Hepatocyte (in vitro differentiated cells): Measurements from ENCODE around the gene VRK1. TPM values are rescaled to one million over a fixed set of nuclear protein-coding genes. Genes with fewer than 3 reads are reported as not detected.

Experiments
- DNase-seq: peaks from one replicate; pipeline ENCODE4 v3.0.0-alpha.2; 2016; ENCODE audit warnings: low spot score
- H2AFZ ChIP-seq: fragments of 200-600 bp; sonication (generic); 2 replicates; pipeline ENCODE4 v1.6.0; 2016; ENCODE audit warnings: antibody characterized with exemption, mild to moderate bottlenecking
- H3K27ac ChIP-seq: fragments of 200-600 bp; sonication (generic); 2 replicates; pipeline ENCODE4 v1.5.1; 2016; ENCODE audit warnings: mild to moderate bottlenecking
- H3K27me3 ChIP-seq: fragments of 200-600 bp; sonication (generic); 2 replicates; pipeline ENCODE4 v1.6.1; 2016
- H3K36me3 ChIP-seq: fragments of 200-600 bp; sonication (generic); replicated peaks from 2 replicates; pipeline ENCODE4 v1.5.1; 2016; ENCODE audit warnings: low read depth; ENCODE audit not compliant: insufficient read depth
- H3K4me1 ChIP-seq: fragments of 200-600 bp; sonication (generic); 2 replicates; pipeline ENCODE4 v1.5.1; 2016; ENCODE audit warnings: mild to moderate bottlenecking, moderate library complexity; ENCODE audit not compliant: insufficient read depth
- H3K4me2 ChIP-seq: fragments of 200-600 bp; sonication (generic); 2 replicates; pipeline ENCODE4 v1.6.0; 2016
- H3K4me3 ChIP-seq: fragments of 200-600 bp; sonication (generic); 2 replicates; pipeline ENCODE4 v1.5.1; 2016; ENCODE audit warnings: mild to moderate bottlenecking
- H3K79me2 ChIP-seq: fragments of 200-600 bp; sonication (generic); 2 replicates; pipeline ENCODE4 v1.6.0; 2017; ENCODE audit warnings: mild to moderate bottlenecking
- H3K9me2 ChIP-seq: fragments of 200-600 bp; sonication (generic); replicated peaks from 2 replicates; pipeline ENCODE4 v1.6.0; 2017; ENCODE audit warnings: mild to moderate bottlenecking; ENCODE audit not compliant: insufficient read depth
- H3K9me3 ChIP-seq: fragments of 200-600 bp; sonication (generic); 2 replicates; pipeline ENCODE4 v1.5.1; 2016; ENCODE audit warnings: low read depth, mild to moderate bottlenecking
- H4K20me1 ChIP-seq: fragments of 200-600 bp; sonication (generic); 2 replicates; pipeline ENCODE4 v1.6.0; 2016; ENCODE audit warnings: mild to moderate bottlenecking; ENCODE audit not compliant: insufficient read depth, poor library complexity, severe bottlenecking
- EZH2 ChIP-seq: fragments of 200-600 bp; sonication (generic); IDR thresholded peaks from 2 replicates; pipeline ENCODE4 v1.6.1; 2016; ENCODE audit warnings: antibody characterized with exemption, mild to moderate bottlenecking, borderline replicate concordance
- EZH2phosphoT487 ChIP-seq: fragments of 200-600 bp; sonication (generic); IDR thresholded peaks from one replicate; pipeline ENCODE4 v1.6.1; 2018; ENCODE audit warnings: antibody characterized with exemption, mild to moderate bottlenecking, low read depth, moderate library complexity; ENCODE audit not compliant: unreplicated experiment, severe bottlenecking
- WGBS: methylation state at CpG from one replicate; pipeline ENCODE4 v1.1.6; 2016; ENCODE audit warnings: low lambda C conversion rate; ENCODE audit errors: missing lambda C conversion rate; 5-methylcytosine and 5-hydroxymethylcytosine counted together
- polyA plus RNA-seq: library from polyadenylated mRNA; unstranded; fragments of >200 nt; fragmentation: Nextera tagmentation; extraction: Ambion mirVana; gene quantifications from 2 replicates; pipeline ENCODE4 v1.2.1, GENCODE V29; 2016
- total RNA-seq: library from RNA; depleted of rRNA; stranded (reverse); fragments of >200 nt; gene quantifications from 2 replicates; pipeline ENCODE4 v1.2.3, GENCODE V29; 2014
- TF ChIP-seq, protein P1 (sequence below): fragments of 200-600 bp; sonication (generic); IDR thresholded peaks from 2 replicates; pipeline ENCODE4 v1.5.1; 2016; ENCODE audit warnings: antibody characterized with exemption, mild to moderate bottlenecking; ENCODE audit not compliant: poor library complexity

Gene VRK1
- total and polyA plus RNA-seq, 2 experiments from 2014 or later: 16.5 to 21.5 TPM

DNA sequence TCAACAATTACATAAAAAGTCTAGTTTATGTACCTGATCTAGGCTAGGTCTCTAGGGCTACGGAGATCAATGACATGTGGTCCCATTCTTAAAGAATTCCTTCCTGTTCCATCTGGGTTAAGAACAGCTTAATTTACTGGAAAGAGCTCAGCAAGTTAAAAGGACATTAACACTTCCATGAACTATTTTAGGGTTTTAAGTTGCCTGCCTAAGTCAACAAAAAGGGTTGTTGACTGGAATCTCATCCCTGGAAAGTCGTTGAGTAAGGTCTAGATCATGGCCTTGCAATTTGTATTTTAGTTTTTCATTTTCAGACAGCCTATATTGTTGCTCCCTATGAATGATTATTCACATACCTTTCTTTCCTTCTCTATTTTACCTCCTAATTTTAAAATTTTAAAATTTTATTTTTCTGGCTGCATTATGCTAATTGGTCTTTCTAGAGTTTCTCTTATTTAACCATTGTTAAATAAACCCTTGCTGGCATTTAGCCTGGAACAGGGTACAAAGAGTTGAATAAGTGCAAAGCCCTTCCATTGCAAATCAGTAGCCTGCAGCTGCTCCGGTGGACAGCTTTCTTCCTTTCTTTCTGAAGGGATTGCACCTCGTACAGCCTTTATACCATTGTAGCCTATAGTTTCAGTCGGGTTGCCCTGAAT is 66.3 kb downstream of the VRK1 start:
- Histone ChIP-seq H3K4me2 (no peak overlapping the region), H3K4me1 (no peaks in the 10 kb centered on the region), H2AFZ (no peak overlapping the region), H3K9me3 (no peaks in the 10 kb centered on the region), H3K36me3 (no peaks in the 10 kb centered on the region), H3K27ac (no peak overlapping the region), H3K4me3 (no peak overlapping the region), H3K27me3 (no peaks in the 10 kb centered on the region), H4K20me1 (no peaks in the 10 kb centered on the region), H3K9me2 (no peaks in the 10 kb centered on the region), H3K79me2 (no peaks in the 10 kb centered on the region)
- no peak for DNase-seq
- TF ChIP-seq, protein P1, sequence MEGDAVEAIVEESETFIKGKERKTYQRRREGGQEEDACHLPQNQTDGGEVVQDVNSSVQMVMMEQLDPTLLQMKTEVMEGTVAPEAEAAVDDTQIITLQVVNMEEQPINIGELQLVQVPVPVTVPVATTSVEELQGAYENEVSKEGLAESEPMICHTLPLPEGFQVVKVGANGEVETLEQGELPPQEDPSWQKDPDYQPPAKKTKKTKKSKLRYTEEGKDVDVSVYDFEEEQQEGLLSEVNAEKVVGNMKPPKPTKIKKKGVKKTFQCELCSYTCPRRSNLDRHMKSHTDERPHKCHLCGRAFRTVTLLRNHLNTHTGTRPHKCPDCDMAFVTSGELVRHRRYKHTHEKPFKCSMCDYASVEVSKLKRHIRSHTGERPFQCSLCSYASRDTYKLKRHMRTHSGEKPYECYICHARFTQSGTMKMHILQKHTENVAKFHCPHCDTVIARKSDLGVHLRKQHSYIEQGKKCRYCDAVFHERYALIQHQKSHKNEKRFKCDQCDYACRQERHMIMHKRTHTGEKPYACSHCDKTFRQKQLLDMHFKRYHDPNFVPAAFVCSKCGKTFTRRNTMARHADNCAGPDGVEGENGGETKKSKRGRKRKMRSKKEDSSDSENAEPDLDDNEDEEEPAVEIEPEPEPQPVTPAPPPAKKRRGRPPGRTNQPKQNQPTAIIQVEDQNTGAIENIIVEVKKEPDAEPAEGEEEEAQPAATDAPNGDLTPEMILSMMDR: no peak
- TF ChIP-seq EZH2: no peak
- no peak for TF ChIP-seq EZH2phosphoT487
- WGBS: 85% methylated on average over 5 of the region's 5 CpGs

DNA sequence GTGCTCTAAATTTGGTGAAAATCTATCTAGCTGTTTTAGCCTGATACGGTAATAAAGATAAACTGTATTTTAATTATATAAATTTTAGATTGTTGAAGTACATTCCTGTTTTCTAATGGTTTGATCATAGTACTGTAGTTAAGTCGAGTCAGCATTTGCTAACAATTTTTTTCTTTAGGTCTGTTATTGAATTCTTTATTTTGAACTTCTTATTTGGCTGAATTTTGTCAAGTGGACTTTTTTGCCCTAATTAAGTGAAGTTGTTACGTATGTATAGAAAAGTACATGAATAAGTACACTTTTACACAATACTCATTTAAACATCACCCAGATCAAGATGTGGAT is 66.8 kb downstream of the VRK1 start:
- Histone ChIP-seq H3K27me3 (no peaks in the 10 kb centered on the region), H4K20me1 (no peaks in the 10 kb centered on the region), H3K4me2 (no peak overlapping the region), H3K36me3 (no peaks in the 10 kb centered on the region), H3K9me2 (no peaks in the 10 kb centered on the region), H3K4me1 (no peaks in the 10 kb centered on the region), H3K9me3 (no peaks in the 10 kb centered on the region), H2AFZ (no peak overlapping the region), H3K4me3 (no peak overlapping the region), H3K79me2 (no peaks in the 10 kb centered on the region), H3K27ac (no peak overlapping the region)
- TF ChIP-seq, protein P1: no peak
- no peak for TF ChIP-seq EZH2
- no peak for TF ChIP-seq EZH2phosphoT487
- DNase-seq: no peak
- 97% methylated on average over 3 of the region's 3 CpGs for whole genome bisulfite sequencing

DNA sequence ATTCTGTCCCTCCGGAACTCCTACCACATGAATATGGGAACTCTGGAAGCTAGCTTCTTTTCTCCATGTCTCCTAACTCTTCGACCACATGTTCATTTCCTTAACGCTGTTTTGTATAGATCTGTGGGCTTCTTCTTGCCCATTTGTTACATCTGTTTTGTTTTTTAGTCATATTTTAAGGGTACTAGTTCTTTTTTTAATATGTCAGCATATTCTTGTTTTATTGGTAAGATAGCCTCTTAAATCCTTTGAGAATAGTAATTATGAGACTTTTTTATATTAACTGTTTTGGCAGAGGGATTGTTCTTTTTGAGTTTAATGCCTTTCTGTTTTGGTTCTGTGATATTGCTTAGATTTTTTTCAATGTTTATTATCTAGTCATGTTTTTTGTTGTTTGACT is 70.5 kb downstream of the VRK1 start:
- TF ChIP-seq EZH2phosphoT487 (no peak), EZH2 (no peak)
- TF ChIP-seq, protein P1: no peak
- Histone ChIP-seq H3K79me2 (no peaks in the 10 kb centered on the region), H4K20me1 (no peaks in the 10 kb centered on the region), H3K27ac (no peak overlapping the region), H3K9me3 (no peaks in the 10 kb centered on the region), H3K4me2 (no peak overlapping the region), H3K9me2 (no peaks in the 10 kb centered on the region), H3K27me3 (no peaks in the 10 kb centered on the region), H3K4me1 (no peaks in the 10 kb centered on the region), H3K36me3 (no peaks in the 10 kb centered on the region), H3K4me3 (no peak overlapping the region), H2AFZ (no peak overlapping the region)
- no peak for DNase-seq
- 74% methylated on average over 3 of the region's 3 CpGs for WGBS

DNA sequence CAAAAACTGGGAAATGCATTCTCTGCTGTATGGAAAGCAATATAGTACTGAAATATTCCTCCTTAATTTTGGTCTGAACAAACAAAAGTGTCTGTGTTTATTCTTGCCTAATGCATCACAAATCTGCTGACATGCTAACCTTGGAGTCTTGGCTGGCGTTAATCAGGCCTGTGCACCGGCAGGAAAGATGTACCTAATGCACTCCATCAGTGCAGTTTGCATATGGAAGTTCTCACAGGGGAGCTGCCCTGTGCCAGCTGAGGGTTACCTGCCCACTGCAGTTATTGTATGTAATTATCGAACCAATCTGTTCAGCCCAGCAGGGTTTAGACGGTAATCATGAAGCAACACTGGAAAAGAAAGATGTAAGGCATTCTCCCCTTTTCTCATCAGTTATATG is 76.9 kb downstream of the VRK1 start:
- no peak overlapping the region for H3K27ac ChIP-seq
- H4K20me1 ChIP-seq: no peaks in the 10 kb centered on the region
- no peaks in the 10 kb centered on the region for H3K9me3 ChIP-seq
- WGBS: 88% methylated on average over 4 of the region's 4 CpGs
- H3K79me2 ChIP-seq: no peaks in the 10 kb centered on the region
- H3K4me2 ChIP-seq: no peak overlapping the region
- no peak overlapping the region for H3K4me3 ChIP-seq
- no peak for DNase-seq
- no peaks in the 10 kb centered on the region for H3K9me2 ChIP-seq
- H3K27me3 ChIP-seq: no peaks in the 10 kb centered on the region
- TF ChIP-seq EZH2: no peak
- TF ChIP-seq EZH2phosphoT487: no peak
- TF ChIP-seq, protein P1: no peak
- no peaks in the 10 kb centered on the region for H3K4me1 ChIP-seq
- no peaks in the 10 kb centered on the region for H3K36me3 ChIP-seq
- no peak overlapping the region for H2AFZ ChIP-seq
